OCI-LY1 (cell line): ENCODE measurements around the gene CXCL3.

Experiments
- EZH2 ChIP-seq: fragments of 200-600 bp; sonication (generic), shearing (Covaris generic); IDR thresholded peaks from 2 replicates; pipeline ENCODE4 v1.8.0; 2017; ENCODE audit warnings: borderline replicate concordance, mixed run types, mild to moderate bottlenecking, antibody characterized with exemption, low read length, moderate library complexity, mixed read lengths
- TF ChIP-seq, protein P1 (sequence below): fragments of 200-600 bp; sonication (generic), shearing (Covaris generic); IDR thresholded peaks from 2 replicates; pipeline ENCODE4 v1.5.1; 2017; ENCODE audit warnings: mild to moderate bottlenecking, antibody characterized with exemption, low read length, moderate library complexity, mixed read lengths

DNA sequence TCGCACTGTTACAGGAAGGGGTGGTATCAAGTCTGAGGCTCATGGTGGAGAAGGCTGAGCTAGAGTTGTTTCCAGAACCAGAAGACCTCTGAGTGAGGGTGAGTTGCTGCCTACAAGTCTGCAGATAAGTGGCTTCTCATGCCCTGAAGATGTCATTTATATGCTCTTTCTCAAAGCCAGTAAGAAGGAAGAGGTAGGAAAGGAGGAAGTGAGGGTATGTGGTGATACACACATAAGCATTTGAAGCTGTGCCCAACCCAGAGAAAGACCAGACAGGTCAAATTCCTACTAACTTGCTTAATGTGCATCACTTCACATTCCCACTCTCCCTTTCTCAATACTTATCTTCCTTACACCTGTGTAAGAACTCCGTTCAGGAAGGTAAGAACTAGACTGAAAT is 50.4 kb downstream of the CXCL3 start, which contains the start of gene PPBP:
- TF ChIP-seq, protein P1, sequence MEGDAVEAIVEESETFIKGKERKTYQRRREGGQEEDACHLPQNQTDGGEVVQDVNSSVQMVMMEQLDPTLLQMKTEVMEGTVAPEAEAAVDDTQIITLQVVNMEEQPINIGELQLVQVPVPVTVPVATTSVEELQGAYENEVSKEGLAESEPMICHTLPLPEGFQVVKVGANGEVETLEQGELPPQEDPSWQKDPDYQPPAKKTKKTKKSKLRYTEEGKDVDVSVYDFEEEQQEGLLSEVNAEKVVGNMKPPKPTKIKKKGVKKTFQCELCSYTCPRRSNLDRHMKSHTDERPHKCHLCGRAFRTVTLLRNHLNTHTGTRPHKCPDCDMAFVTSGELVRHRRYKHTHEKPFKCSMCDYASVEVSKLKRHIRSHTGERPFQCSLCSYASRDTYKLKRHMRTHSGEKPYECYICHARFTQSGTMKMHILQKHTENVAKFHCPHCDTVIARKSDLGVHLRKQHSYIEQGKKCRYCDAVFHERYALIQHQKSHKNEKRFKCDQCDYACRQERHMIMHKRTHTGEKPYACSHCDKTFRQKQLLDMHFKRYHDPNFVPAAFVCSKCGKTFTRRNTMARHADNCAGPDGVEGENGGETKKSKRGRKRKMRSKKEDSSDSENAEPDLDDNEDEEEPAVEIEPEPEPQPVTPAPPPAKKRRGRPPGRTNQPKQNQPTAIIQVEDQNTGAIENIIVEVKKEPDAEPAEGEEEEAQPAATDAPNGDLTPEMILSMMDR = no peak
- no peak for TF ChIP-seq EZH2
